ENCODE measurements around the gene NPHP1.
"Not testable (repeated sequence)": the region's sequence is repeated elsewhere in the genome, so short reads cannot be mapped to it uniquely, and the experiment has no call there.

The NPHP1 gene

DNA sequence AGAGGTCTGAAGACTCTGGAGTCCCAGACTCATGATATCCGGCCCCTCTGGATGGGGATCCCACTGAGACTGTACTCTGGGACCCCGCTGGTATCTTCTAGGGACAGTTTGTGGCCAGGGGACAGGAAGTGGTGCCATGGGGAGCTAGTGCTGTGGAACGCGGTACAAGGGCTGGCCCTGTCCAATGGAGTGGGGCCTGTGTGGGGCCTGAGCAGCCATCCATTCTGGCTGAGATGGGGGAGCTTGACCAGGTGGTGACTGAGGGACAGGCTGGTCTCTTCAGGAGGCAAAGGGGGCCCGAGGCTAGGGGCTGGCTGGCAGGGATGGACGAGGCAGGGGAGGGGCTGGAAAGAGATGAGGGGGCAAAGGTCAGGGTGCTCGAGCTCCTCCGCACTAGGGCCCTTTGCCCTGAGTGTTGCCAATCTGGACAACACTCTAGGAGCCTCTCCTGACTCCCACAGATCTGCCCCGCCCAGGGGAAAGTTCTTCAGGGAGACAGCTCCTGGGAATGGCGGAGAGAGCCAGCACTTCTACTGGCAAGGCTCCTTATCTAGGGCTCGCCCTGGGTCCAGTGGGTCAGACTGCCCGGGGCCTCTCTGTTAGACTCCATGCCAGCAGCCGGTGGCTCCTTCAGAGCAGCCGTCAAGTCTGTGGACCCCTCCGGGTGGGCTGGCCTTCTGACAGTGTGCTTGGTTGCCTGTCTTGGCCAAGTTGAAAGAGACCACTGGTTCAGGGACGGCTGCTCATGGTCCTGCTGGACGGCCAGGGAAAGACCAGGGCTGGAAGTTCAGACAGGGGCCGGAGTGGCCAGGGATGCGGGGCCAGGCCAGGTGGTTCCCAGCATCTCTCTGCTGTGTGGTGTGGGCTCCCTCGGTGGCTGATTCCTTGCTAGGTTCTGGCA lies 101.5 kb downstream of the NPHP1 start:
- DNase-seq (ENCODE audit: low read depth), result no peak

GRCh38 chr2:110101901-110102803 lies 102.7 kb downstream of the NPHP1 start:
- DNase-seq (ENCODE audit: low read depth), result peak; percentile 16

DNA sequence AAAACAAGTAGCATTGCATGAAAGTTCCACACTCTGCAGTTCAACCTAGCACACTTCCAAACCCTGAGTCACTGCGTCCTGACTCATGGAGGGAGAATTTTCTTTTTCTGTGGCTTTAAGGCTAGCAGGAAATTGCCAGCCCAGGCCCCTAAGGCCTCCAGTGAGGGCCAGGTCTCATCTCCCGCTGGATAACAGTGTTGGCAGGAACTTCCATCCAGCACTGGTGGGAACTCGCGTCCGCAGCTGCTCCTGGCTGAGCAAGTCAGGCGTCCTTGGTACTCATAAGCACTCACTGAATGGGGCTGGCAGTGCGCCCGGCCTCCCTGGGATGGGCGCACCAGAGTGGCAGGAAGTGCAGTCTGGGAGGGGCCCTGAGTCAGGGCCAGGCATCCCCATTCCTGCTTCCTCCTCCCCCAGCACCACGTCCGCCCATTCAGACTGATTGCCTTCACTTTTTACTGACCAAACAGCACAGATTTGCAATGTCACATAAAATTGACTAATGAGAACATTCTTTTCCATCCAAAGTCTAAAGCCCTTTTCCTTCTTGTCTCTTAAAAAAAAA lies 103.5 kb downstream of the NPHP1 start:
- peak; percentile 100 for DNase-seq (ENCODE audit: low read depth)

GRCh38 chr2:110100880-110101279 lies 103.9 kb downstream of the NPHP1 start:
- not testable (repeated sequence) for DNase-seq (ENCODE audit: low read depth)

DNA sequence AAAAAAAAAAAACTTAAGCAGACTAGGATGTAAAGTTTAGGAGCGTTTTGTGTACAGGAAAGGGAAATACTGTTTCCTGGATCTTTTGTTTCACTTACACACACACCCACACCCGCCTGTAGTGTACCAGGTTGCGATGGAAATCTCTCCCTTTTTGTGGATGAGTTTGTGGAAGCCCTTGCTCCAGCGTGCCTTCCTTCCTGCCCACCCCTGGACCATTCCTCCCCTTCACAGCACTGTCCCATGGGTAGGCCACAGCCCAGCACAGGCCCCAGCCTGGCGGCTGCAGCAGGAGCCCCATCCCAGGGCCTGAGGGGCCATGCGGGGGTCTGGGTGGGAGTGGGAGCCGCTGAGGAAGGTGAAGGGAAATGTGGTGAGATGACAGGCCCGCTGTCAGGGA lies 104.3 kb downstream of the NPHP1 start:
- DNase-seq (ENCODE audit: low read depth), result no peak

DNA sequence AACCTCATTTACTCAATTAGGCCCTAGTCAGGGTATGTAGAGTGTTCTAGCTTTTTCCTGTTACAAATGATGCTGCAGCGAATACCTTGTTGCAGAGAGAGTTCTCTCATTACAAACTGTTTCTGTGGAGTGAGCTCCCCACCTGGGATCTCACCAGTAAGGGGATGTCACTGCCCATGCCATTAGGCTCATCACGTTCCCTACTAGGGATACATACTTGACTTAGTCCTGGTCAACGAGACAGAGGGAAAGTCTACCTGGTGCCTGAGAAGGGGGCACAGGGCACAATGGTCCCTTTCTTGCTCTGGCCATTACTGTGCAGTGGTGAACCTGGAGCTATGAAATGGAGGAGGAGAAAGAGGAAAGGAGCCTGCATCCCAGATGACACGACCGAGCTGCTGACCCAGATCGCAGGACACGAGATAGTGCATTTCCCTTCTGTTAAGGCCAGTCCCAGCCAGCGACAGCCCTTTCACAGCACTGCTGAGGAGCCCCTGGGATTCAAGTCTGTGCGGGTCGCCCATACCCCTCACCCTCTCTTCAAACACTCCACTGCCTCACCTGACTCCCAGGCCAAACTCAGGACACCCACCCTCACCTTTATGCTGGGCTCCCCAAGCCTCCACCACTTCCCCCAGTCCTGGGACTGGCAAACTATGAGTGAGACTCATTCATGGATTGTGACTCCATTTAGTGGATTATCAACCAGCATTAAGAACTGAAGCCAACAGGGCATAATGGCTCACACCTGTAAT lies 105.2 kb downstream of the NPHP1 start:
- DNase-seq (ENCODE audit: low read depth), result no peak

DNA sequence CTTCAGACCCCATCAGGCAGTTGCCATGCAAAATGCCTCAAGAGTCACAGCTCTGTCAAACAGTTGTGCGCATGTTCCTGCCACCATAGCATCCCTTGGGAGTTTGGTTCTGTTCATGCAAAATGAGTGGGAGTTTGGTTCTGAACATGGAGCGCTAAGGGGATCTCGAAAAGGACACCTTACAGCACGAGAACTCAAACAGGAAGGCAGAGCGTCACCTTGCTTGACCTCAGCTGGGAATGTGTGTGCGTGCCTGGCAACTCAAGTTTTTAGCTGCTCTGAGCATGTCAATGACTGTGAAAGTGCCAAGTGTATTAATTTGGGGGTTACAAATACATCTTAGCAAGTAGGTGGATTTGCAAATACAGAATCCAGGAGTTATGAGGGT lies 105.8 kb downstream of the NPHP1 start:
- DNase-seq (ENCODE audit: low read depth), result no peak

DNA sequence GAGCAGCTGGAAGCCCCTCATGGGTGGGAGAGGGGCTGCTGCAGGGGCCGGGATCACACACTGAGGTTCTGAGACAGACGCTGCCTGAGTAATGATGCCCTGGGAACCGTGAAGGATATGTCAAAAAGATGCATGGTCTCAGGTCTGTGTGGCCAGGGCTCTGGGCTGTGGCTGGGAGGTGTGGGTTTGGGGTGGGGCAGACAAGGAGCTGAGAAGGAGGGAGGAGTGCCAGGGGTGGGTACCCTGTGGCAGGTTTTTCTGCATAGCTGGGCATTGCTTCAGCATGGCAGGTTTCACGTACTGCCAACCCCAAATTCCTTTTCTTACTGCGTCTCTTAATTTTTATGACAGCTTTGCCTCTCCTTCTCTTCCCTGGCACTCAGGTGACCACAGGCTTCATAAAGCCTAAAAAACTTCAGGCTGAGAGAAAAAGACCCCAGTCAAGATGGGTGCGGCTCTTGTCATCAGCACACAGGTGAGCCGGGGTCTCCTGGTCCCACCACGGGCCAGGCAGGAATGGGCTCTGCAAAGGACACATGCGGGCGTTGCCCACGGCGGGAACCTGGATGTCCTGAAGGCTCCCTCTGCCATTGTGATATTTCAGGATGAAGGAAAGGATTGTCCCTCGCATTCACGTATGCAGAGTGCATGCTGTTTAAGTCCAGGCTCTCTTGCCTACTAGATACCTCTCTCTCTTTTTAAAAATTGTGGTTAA lies 107.2 kb downstream of the NPHP1 start:
- no peak for DNase-seq (ENCODE audit: low read depth)

DNA sequence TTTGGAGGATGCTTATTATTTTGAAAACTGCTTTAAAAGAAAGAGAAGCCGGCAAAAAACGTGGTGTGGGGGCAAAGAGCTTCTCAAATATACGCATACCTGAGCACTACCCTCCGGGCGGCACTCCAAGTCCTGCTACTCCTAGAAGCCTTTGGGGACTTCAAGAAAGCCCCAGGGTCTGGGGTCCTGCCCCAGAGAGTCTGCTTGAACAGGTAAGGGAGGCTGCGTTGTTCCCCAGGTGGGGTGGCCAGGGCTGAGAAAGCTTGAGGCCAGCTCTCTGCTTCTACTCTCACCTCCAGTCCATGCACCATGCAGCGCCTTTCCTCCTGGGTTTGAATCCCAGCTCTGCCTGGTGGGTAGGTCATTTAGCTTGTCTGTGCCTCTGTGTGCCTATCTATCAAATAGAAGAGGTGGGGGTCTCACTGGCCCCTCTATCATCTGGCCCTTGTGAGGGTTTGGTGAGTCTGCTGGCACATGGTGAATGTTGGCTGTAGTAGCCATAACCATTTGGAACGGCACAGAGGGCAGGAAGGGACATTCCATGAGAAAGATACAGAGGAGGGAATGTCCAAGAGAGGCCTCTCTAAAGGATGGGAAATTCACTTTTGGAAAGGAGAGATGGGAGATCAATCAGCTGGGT lies 108.7 kb downstream of the NPHP1 start:
- DNase-seq (ENCODE audit: low read depth), result no peak

- DNase-seq (ENCODE audit: low read depth), result peak; percentile 44
Measured at GRCh38 chr2:110094884-110095534, 109.8 kb downstream of the NPHP1 start.

GRCh38 chr2:110093924-110094323 lies 110.9 kb downstream of the NPHP1 start:
- DNase-seq (ENCODE audit: low read depth), result not testable (repeated sequence)

GRCh38 chr2:110090164-110090563 lies 114.6 kb downstream of the NPHP1 start:
- not testable (repeated sequence) for DNase-seq (ENCODE audit: low read depth)

DNA sequence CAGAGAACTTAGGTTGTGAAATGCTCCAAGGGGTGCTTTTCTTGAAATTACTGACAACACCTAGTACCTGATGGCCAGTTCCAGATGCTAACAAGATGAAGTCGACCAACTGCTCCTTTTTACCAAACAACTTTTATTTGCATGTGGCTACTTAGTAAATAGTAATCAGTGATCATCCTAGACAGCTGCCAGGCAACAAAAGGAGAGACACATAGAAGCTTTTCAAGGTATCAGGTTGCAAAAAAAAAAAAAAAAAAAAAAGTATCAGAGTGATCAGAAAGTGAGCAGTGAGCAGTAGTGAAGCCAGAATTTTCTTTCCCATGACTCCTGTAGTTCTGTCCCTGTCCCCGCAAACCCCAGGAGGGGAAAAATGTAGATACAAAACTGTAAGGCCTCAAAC lies 121.1 kb downstream of the NPHP1 start:
- not testable (repeated sequence) for DNase-seq (ENCODE audit: low read depth)

- DNase-seq (ENCODE audit: low read depth), result not testable (repeated sequence)
Measured at GRCh38 chr2:110083162-110083561, 121.7 kb downstream of the NPHP1 start.

GRCh38 chr2:110078104-110078503 lies 126.7 kb downstream of the NPHP1 start:
- DNase-seq (ENCODE audit: low read depth), result not testable (repeated sequence)

- DNase-seq (ENCODE audit: low read depth), result not testable (repeated sequence)
Measured at GRCh38 chr2:110075896-110076295, 128.9 kb downstream of the NPHP1 start.

Data from stromal cell of bone marrow (primary cell).